ENCODE data around the gene APOE.

DNA sequence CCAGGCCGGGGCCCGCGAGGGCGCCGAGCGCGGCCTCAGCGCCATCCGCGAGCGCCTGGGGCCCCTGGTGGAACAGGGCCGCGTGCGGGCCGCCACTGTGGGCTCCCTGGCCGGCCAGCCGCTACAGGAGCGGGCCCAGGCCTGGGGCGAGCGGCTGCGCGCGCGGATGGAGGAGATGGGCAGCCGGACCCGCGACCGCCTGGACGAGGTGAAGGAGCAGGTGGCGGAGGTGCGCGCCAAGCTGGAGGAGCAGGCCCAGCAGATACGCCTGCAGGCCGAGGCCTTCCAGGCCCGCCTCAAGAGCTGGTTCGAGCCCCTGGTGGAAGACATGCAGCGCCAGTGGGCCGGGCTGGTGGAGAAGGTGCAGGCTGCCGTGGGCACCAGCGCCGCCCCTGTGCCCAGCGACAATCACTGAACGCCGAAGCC is 3.3 kb downstream of the APOE start:
- TF ChIP-seq POLR2A (IDR thresholded peaks at IDR 0.05): no peak
- no peak for TF ChIP-seq CTCF (IDR thresholded peaks at IDR 0.05)
